ENCODE measurements around the gene F12.

The F12 gene

DNA sequence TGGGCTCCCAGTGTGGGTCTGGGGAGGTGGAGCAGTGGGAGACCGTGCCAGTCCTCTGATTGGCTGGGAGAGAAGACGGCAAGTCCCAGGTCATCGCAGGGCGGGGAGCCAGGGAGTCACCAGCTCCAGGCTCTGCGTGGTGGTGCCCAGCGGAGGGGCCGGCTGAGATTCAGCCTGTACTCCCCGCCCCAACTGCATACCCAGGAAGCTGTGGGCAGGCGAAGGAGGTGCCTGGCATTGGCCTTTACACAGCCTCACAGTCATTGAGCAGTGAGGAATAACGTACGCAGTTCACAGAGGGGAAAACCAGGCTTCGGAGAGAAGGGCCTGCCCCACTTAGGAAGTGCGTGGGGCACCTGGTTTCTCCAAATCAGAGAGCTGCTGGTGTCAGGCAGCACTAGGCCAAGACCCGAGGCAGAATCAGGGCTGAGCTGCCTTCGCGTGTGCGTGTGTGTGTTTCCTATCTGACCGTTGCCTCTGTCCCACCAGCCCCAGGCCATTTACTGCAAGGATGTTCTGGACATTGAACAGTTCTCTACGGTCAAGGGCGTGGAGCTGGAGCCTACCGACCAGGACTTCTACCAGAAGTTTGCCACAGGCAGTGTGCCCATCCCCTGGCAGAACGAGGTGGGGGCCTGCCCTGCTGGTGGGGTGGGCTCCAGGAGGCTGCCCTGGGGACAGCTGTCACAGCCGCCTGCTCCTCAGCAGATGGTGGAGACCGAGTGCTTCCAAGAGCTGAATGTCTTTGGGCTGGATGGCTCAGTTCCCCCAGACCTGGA lies 31.0 kb upstream of the F12 start:
- H3K4me3 ChIP-seq (ENCODE audit: low read depth, low read length) = no peak overlapping the region
- DNase-seq (ENCODE audit: low read depth) = no peak
- no peak for TF ChIP-seq MAX (IDR thresholded peaks at IDR 0.05; ENCODE audit: low read depth, low read length)
- no peak for TF ChIP-seq MYC (IDR thresholded peaks at IDR 0.05; ENCODE audit: low read depth, low read length)
- TF ChIP-seq, protein P1, sequence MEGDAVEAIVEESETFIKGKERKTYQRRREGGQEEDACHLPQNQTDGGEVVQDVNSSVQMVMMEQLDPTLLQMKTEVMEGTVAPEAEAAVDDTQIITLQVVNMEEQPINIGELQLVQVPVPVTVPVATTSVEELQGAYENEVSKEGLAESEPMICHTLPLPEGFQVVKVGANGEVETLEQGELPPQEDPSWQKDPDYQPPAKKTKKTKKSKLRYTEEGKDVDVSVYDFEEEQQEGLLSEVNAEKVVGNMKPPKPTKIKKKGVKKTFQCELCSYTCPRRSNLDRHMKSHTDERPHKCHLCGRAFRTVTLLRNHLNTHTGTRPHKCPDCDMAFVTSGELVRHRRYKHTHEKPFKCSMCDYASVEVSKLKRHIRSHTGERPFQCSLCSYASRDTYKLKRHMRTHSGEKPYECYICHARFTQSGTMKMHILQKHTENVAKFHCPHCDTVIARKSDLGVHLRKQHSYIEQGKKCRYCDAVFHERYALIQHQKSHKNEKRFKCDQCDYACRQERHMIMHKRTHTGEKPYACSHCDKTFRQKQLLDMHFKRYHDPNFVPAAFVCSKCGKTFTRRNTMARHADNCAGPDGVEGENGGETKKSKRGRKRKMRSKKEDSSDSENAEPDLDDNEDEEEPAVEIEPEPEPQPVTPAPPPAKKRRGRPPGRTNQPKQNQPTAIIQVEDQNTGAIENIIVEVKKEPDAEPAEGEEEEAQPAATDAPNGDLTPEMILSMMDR (IDR thresholded peaks at IDR 0.05; ENCODE audit: low read depth, low read length) = no peak
- TF ChIP-seq POLR2A (IDR thresholded peaks at IDR 0.05; ENCODE audit: extremely low read depth, insufficient read length) = no peak

DNA sequence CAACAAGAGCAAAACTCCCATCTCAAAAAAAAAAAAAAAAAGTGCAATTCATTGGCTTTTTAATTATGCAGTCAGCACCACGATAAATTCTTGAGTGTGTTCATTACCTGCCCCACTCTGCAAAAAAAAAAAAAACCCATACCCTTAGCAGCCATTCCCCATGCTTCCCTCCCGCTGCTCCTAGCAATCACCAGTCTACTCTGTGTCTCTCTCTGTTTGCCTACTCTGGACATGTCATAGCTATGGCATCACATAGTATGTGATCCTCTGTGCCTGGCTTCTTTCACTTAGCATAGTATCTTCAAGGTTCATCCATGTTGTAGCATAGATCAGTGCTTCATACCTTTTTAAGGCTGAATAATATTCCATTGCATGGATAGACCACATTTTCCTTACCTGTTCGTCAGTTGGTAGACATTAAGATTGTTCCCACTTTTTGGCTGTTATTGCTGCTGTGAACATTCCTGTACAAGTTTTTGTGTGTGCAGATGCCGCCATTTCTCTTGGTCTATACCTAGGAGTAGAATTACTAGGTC lies 30.2 kb upstream of the F12 start:
- H3K4me3 ChIP-seq (ENCODE audit: low read depth, low read length) = no peak overlapping the region
- TF ChIP-seq, protein P1 (IDR thresholded peaks at IDR 0.05; ENCODE audit: low read depth, low read length) = no peak
- TF ChIP-seq MYC (IDR thresholded peaks at IDR 0.05; ENCODE audit: low read depth, low read length) (no peak), MAX (IDR thresholded peaks at IDR 0.05; ENCODE audit: low read depth, low read length) (no peak), POLR2A (IDR thresholded peaks at IDR 0.05; ENCODE audit: extremely low read depth, insufficient read length) (no peak)
- no peak for DNase-seq (ENCODE audit: low read depth)

DNA sequence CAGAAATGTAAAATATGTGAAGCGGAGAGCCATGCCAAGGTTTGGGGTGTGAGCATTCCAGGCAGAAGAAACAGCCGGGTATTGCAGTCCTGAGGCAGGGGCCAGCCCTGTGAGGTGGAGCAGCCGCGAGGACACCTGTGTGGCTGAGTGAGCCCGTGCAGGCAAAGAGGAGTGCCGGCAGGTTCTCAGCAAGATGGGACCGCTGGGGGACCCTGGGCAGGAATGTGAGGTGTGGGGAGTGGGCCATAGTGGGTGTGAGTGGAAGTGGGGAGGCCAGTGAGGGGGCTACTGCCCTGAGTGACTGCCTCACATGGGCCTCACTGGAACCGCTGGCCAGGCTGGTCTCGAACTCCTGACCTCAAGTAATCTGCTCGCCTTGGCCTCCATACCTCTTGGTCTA lies 29.1 kb upstream of the F12 start:
- H3K4me3 ChIP-seq (ENCODE audit: low read depth, low read length) = no peak overlapping the region
- TF ChIP-seq MYC (IDR thresholded peaks at IDR 0.05; ENCODE audit: low read depth, low read length) = no peak
- TF ChIP-seq POLR2A (IDR thresholded peaks at IDR 0.05; ENCODE audit: extremely low read depth, insufficient read length) = no peak
- TF ChIP-seq, protein P1 (IDR thresholded peaks at IDR 0.05; ENCODE audit: low read depth, low read length) = no peak
- no peak for TF ChIP-seq MAX (IDR thresholded peaks at IDR 0.05; ENCODE audit: low read depth, low read length)
- DNase-seq (ENCODE audit: low read depth) = no peak

DNA sequence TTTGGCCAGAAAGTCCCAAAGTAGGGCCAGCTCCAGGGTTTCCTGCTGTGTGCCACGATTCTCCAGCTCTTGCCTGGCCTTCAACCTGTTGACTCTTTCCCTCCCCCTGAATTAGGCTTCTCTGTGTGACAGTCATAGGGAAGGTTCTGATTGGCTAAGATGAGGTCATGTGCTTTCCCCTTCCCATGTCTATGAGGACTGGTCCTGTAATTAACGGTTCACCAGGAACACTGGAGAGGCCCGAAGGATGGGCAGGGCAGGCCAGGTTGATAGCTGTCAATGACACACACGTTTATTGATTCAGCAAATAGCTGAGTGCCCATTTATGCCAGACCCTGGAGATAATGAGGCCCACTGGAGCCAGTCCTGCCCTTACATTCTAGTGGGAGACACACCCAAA lies 28.3 kb upstream of the F12 start:
- peak; percentile 4 for DNase-seq (ENCODE audit: low read depth)
- no peak overlapping the region for H3K4me3 ChIP-seq (ENCODE audit: low read depth, low read length)
- TF ChIP-seq, protein P1 (IDR thresholded peaks at IDR 0.05; ENCODE audit: low read depth, low read length) = no peak
- TF ChIP-seq POLR2A (IDR thresholded peaks at IDR 0.05; ENCODE audit: extremely low read depth, insufficient read length) (no peak), MAX (IDR thresholded peaks at IDR 0.05; ENCODE audit: low read depth, low read length) (no peak), MYC (IDR thresholded peaks at IDR 0.05; ENCODE audit: low read depth, low read length) (no peak)

- no peak overlapping the region for H3K4me3 ChIP-seq (ENCODE audit: low read depth, low read length)
- peak; percentile 1 for DNase-seq (ENCODE audit: low read depth)
- TF ChIP-seq, protein P1 (IDR thresholded peaks at IDR 0.05; ENCODE audit: low read depth, low read length) = no peak
- no peak for TF ChIP-seq MAX (IDR thresholded peaks at IDR 0.05; ENCODE audit: low read depth, low read length)
- no peak for TF ChIP-seq POLR2A (IDR thresholded peaks at IDR 0.05; ENCODE audit: extremely low read depth, insufficient read length)
- no peak for TF ChIP-seq MYC (IDR thresholded peaks at IDR 0.05; ENCODE audit: low read depth, low read length)
Measured at GRCh38 chr5:177435847-177436536, 26.6 kb upstream of the F12 start.

Data from NB4 (cell line).